IMR-90 (cell line): Measurements from ENCODE around the gene ARID5A. TPM values are rescaled to one million over a fixed set of nuclear protein-coding genes. Genes with fewer than 3 reads are reported as not detected.

Source experiments
- ATAC-seq: fragments of 200-7000 bp; cut with Tn5 transposase; 2 replicates; pipeline ENCODE4 v1.9.1; 2020; ENCODE audit warnings: low read depth, mild to moderate bottlenecking, moderate library complexity
- BruUV-seq: library from RNA; stranded (reverse); fragments of 400-500 nt; replicated peaks from 2 replicates; lab custom pipeline; 2021; lab: Mats Ljungman, UMichigan
- CTCF ChIA-PET: fragments of 300-600 bp; formaldehyde crosslinking; extraction: SDS; loops from one replicate; lab custom pipeline; 2021; ENCODE audit warnings: antibody characterized with exemption; lab: Yijun Ruan, JAX
- POLR2A ChIA-PET: fragments of 300-600 bp; sonication (Branson Sonifier 250); formaldehyde crosslinking; loops from one replicate; lab custom pipeline; 2022; ENCODE audit warnings: antibody characterized with exemption; ENCODE audit not compliant: unreplicated experiment; lab: Charles Lee
- DNase-seq: peaks from one replicate; pipeline ENCODE4 v3.0.0; 2013
- H2AFZ ChIP-seq: replicated peaks from 2 replicates; pipeline ENCODE3; 2013; ENCODE audit warnings: low read length, mild to moderate bottlenecking; ENCODE audit not compliant: poor library complexity
- H2AK5ac ChIP-seq: 2 replicates; pipeline ENCODE4 v1.6.1; 2013; ENCODE audit warnings: low read depth, low read length, inconsistent platforms
- H2AK9ac ChIP-seq: replicated peaks from 2 replicates; pipeline ENCODE3; 2013; ENCODE audit warnings: mild to moderate bottlenecking, low read depth, low read length, moderate library complexity; ENCODE audit not compliant: poor library complexity
- H2BK120ac ChIP-seq: 2 replicates; pipeline ENCODE4 v1.6.1; 2013; ENCODE audit warnings: low read depth, low read length, inconsistent platforms
- H2BK15ac ChIP-seq: 3 replicates; pipeline ENCODE4 v1.6.1; 2013; ENCODE audit warnings: low read depth, low read length, inconsistent platforms
- H2BK20ac ChIP-seq: 2 replicates; pipeline ENCODE4 v1.6.1; 2013; ENCODE audit warnings: low read depth, mild to moderate bottlenecking, inconsistent platforms, low read length, moderate library complexity
- H2BK5ac ChIP-seq: 2 replicates; pipeline ENCODE4 v1.6.1; 2013; ENCODE audit warnings: mild to moderate bottlenecking, low read depth, low read length, inconsistent platforms; ENCODE audit not compliant: poor library complexity, severe bottlenecking
- H3K14ac ChIP-seq: replicated peaks from 2 replicates; pipeline ENCODE4 v1.6.1; 2013; ENCODE audit warnings: low read depth, low read length, inconsistent platforms
- H3K18ac ChIP-seq: 2 replicates; pipeline ENCODE4 v1.6.1; 2013; ENCODE audit warnings: low read depth, low read length, control low read depth
- H3K23ac ChIP-seq: 2 replicates; pipeline ENCODE4 v1.6.1; 2013; ENCODE audit warnings: low read depth, low read length, inconsistent platforms
- H3K27ac ChIP-seq: 2 replicates; pipeline ENCODE4 v1.5.1; 2013; ENCODE audit warnings: mild to moderate bottlenecking, control low read depth, low read length; ENCODE audit not compliant: insufficient read depth
- H3K27me3 ChIP-seq: 2 replicates; pipeline ENCODE4 v1.6.1; 2013; ENCODE audit warnings: low read length; ENCODE audit not compliant: control insufficient read depth, insufficient read depth
- H3K36me3 ChIP-seq: 2 replicates; pipeline ENCODE4 v1.6.1; 2013; ENCODE audit warnings: low read length, mixed read lengths; ENCODE audit not compliant: control insufficient read depth, insufficient read depth
- H3K4ac ChIP-seq: 2 replicates; pipeline ENCODE4 v1.6.1; 2013; ENCODE audit warnings: low read depth, low read length, inconsistent platforms
- H3K4me1 ChIP-seq: 2 replicates; pipeline ENCODE4 v1.6.1; 2013; ENCODE audit warnings: low read length, mixed read lengths; ENCODE audit not compliant: control insufficient read depth, insufficient read depth
- H3K4me2 ChIP-seq: 2 replicates; pipeline ENCODE4 v1.6.1; 2013; ENCODE audit warnings: low read depth, mild to moderate bottlenecking, control low read depth, low read length, moderate library complexity
- H3K4me3 ChIP-seq: 2 replicates; pipeline ENCODE4 v1.5.1; 2013; ENCODE audit warnings: low read depth, mild to moderate bottlenecking, control low read depth, low read length, moderate library complexity; ENCODE audit not compliant: insufficient read depth
- H3K56ac ChIP-seq: 2 replicates; pipeline ENCODE4 v1.6.1; 2013; ENCODE audit warnings: low read length, inconsistent platforms; ENCODE audit not compliant: insufficient read depth; ENCODE audit errors: extremely low read depth
- H3K79me1 ChIP-seq, 2 experiments: 2 replicates each; pipeline ENCODE4 v1.6.1; 2013; ENCODE audit warnings: low read length in 2 of 2, inconsistent platforms in 1 of 2, low read depth in 1 of 2
- H3K9ac ChIP-seq: 2 replicates; pipeline ENCODE4 v1.6.1; 2013; ENCODE audit warnings: low read depth, low read length, control low read depth
- H3K9me1 ChIP-seq: 2 replicates; pipeline ENCODE4 v1.6.1; 2013; ENCODE audit warnings: low read length, inconsistent platforms; ENCODE audit not compliant: insufficient read depth
- H3K9me3 ChIP-seq: 2 replicates; pipeline ENCODE4 v1.6.1; 2013; ENCODE audit warnings: low read length; ENCODE audit not compliant: control insufficient read depth, insufficient read depth
- H4K20me1 ChIP-seq: 2 replicates; pipeline ENCODE4 v1.6.1; 2013; ENCODE audit warnings: low read length, inconsistent platforms; ENCODE audit not compliant: insufficient read depth
- H4K5ac ChIP-seq: 2 replicates; pipeline ENCODE4 v1.6.1; 2013; ENCODE audit warnings: mild to moderate bottlenecking, low read depth, low read length, control low read depth
- H4K8ac ChIP-seq, 2 experiments: 2 replicates each; pipeline ENCODE4 v1.6.1; 2013; ENCODE audit warnings: low read depth in 2 of 2, low read length in 2 of 2, control low read depth in 1 of 2, inconsistent platforms in 1 of 2
- H4K91ac ChIP-seq: 2 replicates; pipeline ENCODE4 v1.6.1; 2013; ENCODE audit warnings: low read depth, low read length, inconsistent platforms; ENCODE audit not compliant: insufficient read depth
- BHLHE40 ChIP-seq: fragments of 150-350 bp; IDR thresholded peaks from 2 replicates; pipeline ENCODE4 v1.6.1; 2016; ENCODE audit warnings: mild to moderate bottlenecking, low read depth, low read length
- CEBPB ChIP-seq: IDR thresholded peaks from 2 replicates; pipeline ENCODE4 v1.6.1; 2012; ENCODE audit warnings: low read depth, low read length, improper control_type of control experiment
- CHD1 ChIP-seq: IDR thresholded peaks from 2 replicates; pipeline ENCODE4 v1.6.1; 2012; ENCODE audit warnings: low read depth, low read length, improper control_type of control experiment
- FOS ChIP-seq: fragments of 150-350 bp; IDR thresholded peaks from 2 replicates; pipeline ENCODE4 v1.6.1; 2016; ENCODE audit warnings: low read depth, low read length
- MAFK ChIP-seq: IDR thresholded peaks from 2 replicates; pipeline ENCODE4 v1.6.1; 2012; ENCODE audit warnings: low read depth, low read length, improper control_type of control experiment
- MAZ ChIP-seq: IDR thresholded peaks from 2 replicates; pipeline ENCODE4 v1.6.1; 2012; ENCODE audit warnings: low read depth, mild to moderate bottlenecking, low read length, improper control_type of control experiment, moderate library complexity, borderline replicate concordance
- MXI1 ChIP-seq: IDR thresholded peaks from 2 replicates; pipeline ENCODE4 v1.6.1; 2012; ENCODE audit warnings: low read depth, mild to moderate bottlenecking, low read length, moderate library complexity, borderline replicate concordance
- NFE2L2 ChIP-seq: fragments of 150-350 bp; IDR thresholded peaks from 2 replicates; pipeline ENCODE4 v1.6.1; 2016; ENCODE audit warnings: low read depth, mild to moderate bottlenecking, low read length
- POLR2A ChIP-seq: IDR thresholded peaks from 2 replicates; pipeline ENCODE4 v1.6.1; 2012; ENCODE audit warnings: mild to moderate bottlenecking, low read depth, low read length
- RAD21 ChIP-seq: IDR thresholded peaks from 2 replicates; pipeline ENCODE4 v1.6.1; 2012; ENCODE audit warnings: low read length, improper control_type of control experiment
- RCOR1 ChIP-seq: IDR thresholded peaks from 2 replicates; pipeline ENCODE4 v1.6.1; 2012; ENCODE audit warnings: mild to moderate bottlenecking, low read length, improper control_type of control experiment; ENCODE audit not compliant: insufficient replicate concordance
- RFX5 ChIP-seq: IDR thresholded peaks from 2 replicates; pipeline ENCODE4 v1.8.0; 2012; ENCODE audit warnings: low read depth, mild to moderate bottlenecking, low read length, moderate library complexity
- SMC3 ChIP-seq: fragments of 150-350 bp; IDR thresholded peaks from 2 replicates; pipeline ENCODE4 v1.6.1; 2016; ENCODE audit warnings: low read depth, mild to moderate bottlenecking, antibody characterized with exemption, low read length, moderate library complexity
- WGBS, 2 experiments: methylation state at CpG; one replicate each; pipeline versions ENCODE4 v1.1.5 to v1.1.7; 2013; ENCODE audit warnings: missing lambda C conversion rate in 2 of 2; ENCODE audit not compliant: insufficient read length in 1 of 2; ENCODE audit errors: extremely low coverage in 2 of 2; 5-methylcytosine and 5-hydroxymethylcytosine counted together
- dilution Hi-C: fragments of 300-500 bp; cut with HindIII; formaldehyde crosslinking; loops from one replicate; pipeline ENCODE4 v1.14.3; 2018; ENCODE audit warnings: low sequenced_read_pairs; ENCODE audit not compliant: unreplicated experiment
- in situ Hi-C: fragments of 300-500 bp; cut with MboI; formaldehyde crosslinking; loops from 3 replicates; pipeline ENCODE4 v1.14.3; 2019; ENCODE audit warnings: low sequenced_read_pairs, inconsistent platforms, mixed read lengths
- intact Hi-C: fragments of 100-400 bp; cut with micrococcal nuclease; formaldehyde crosslinking; loops from 2 replicates; pipeline ENCODE4 v1.10.0; 2022
- polyA plus RNA-seq, 3 experiments: library from polyadenylated mRNA; depleted of rRNA; stranded (reverse); fragments of >200 nt; gene quantifications; 2 replicates each; pipeline ENCODE4 v1.2.3, GENCODE V29; 2012; ENCODE audit warnings: low replicate concordance in 1 of 3
- total RNA-seq: library from RNA; depleted of rRNA; stranded (reverse); fragments of >200 nt; gene quantifications from 2 replicates; pipeline ENCODE4 v1.2.3, GENCODE V29; 2012
- TF ChIP-seq, protein P1 (sequence below): conservative IDR thresholded peaks from 2 replicates; pipeline ENCODE4 v1.5.1; 2012; ENCODE audit warnings: mild to moderate bottlenecking, low read depth, low read length, improper control_type of control experiment
- TF ChIP-seq, protein P2 (sequence below): fragments of 150-350 bp; IDR thresholded peaks from 2 replicates; pipeline ENCODE4 v1.6.1; 2016; ENCODE audit warnings: low read depth, mild to moderate bottlenecking, low read length, moderate library complexity, borderline replicate concordance
- TF ChIP-seq, protein P3 (sequence below): fragments of 150-350 bp; IDR thresholded peaks from 2 replicates; pipeline ENCODE4 v1.6.1; 2017; ENCODE audit warnings: mild to moderate bottlenecking, antibody characterized with exemption, low read length, low read depth

The ARID5A gene
- total and polyA plus RNA-seq, 2 of the 4 experiments (the other 2 are of a cell fraction), result 2.3 to 6.7 TPM

DNA sequence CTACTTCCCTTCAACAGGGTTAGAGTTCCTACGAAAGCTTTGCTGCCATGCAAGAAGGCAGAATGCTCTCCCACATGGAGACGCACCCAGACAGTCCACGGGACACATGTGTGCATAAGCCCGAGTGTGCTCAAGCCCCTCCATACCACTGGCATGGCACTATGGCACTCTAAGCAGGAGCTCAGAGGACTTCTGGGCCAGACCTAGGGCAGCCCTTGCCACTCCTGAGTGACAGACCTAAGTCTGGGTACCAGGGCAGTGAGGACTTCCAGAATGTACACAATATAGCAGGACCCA is 11.4 kb upstream of the ARID5A start:
- dilution Hi-C loops, result no loop called here
- Histone ChIP-seq H4K8ac (no peak overlapping the region), H3K23ac (no peak overlapping the region), H4K91ac (no peak overlapping the region), H3K56ac (no peak overlapping the region), H3K4ac (no peak overlapping the region), H3K27ac (no peak overlapping the region), H2AFZ (no peak overlapping the region), H3K9me1 (no peaks in the 10 kb centered on the region; the same call in 1 of the 2 replicates), H3K79me1 (no peaks in the 10 kb centered on the region), H4K5ac (no peak overlapping the region), H3K27me3 (peaks cover 31% of the 10 kb centered on the region), H3K4me3 (no peak overlapping the region), H2AK5ac (no peak overlapping the region), H3K4me1 (peaks cover 11% of the 10 kb centered on the region), H2BK20ac (no peak overlapping the region), H3K18ac (no peak overlapping the region), H3K9me3 (no peaks in the 10 kb centered on the region), H3K4me2 (no peak overlapping the region), H2BK15ac (no peak overlapping the region), H2AK9ac (no peak overlapping the region), H3K14ac (no peak overlapping the region), H4K20me1 (no peaks in the 10 kb centered on the region), H3K9ac (no peak overlapping the region), H2BK5ac (no peak overlapping the region), H2BK120ac (no peak overlapping the region), H3K36me3 (no peaks in the 10 kb centered on the region)
- POLR2A ChIA-PET, result no interaction called here
- DNase-seq, result no peak
- intact Hi-C loops, result no loop called here
- ATAC-seq, result no peak
- in situ Hi-C loops, result no loop called here
- WGBS, 2 experiments, result 92% methylated on average over 4 of the region's 4 CpGs; no CpG with 5 or more reads in 1 of the 2 experiments
- CTCF ChIA-PET, result no interaction called here
- TF ChIP-seq, protein P1, sequence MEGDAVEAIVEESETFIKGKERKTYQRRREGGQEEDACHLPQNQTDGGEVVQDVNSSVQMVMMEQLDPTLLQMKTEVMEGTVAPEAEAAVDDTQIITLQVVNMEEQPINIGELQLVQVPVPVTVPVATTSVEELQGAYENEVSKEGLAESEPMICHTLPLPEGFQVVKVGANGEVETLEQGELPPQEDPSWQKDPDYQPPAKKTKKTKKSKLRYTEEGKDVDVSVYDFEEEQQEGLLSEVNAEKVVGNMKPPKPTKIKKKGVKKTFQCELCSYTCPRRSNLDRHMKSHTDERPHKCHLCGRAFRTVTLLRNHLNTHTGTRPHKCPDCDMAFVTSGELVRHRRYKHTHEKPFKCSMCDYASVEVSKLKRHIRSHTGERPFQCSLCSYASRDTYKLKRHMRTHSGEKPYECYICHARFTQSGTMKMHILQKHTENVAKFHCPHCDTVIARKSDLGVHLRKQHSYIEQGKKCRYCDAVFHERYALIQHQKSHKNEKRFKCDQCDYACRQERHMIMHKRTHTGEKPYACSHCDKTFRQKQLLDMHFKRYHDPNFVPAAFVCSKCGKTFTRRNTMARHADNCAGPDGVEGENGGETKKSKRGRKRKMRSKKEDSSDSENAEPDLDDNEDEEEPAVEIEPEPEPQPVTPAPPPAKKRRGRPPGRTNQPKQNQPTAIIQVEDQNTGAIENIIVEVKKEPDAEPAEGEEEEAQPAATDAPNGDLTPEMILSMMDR, result no peak
- TF ChIP-seq MAZ (no peak), NFE2L2 (no peak), SMC3 (no peak), BHLHE40 (no peak), FOS (no peak), RAD21 (no peak), POLR2A (no peak), MAFK (no peak), MXI1 (no peak), CEBPB (no peak), CHD1 (no peak), RCOR1 (no peak), RFX5 (no peak)
- TF ChIP-seq, protein P2, sequence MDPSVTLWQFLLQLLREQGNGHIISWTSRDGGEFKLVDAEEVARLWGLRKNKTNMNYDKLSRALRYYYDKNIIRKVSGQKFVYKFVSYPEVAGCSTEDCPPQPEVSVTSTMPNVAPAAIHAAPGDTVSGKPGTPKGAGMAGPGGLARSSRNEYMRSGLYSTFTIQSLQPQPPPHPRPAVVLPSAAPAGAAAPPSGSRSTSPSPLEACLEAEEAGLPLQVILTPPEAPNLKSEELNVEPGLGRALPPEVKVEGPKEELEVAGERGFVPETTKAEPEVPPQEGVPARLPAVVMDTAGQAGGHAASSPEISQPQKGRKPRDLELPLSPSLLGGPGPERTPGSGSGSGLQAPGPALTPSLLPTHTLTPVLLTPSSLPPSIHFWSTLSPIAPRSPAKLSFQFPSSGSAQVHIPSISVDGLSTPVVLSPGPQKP, result no peak
- TF ChIP-seq, protein P3, sequence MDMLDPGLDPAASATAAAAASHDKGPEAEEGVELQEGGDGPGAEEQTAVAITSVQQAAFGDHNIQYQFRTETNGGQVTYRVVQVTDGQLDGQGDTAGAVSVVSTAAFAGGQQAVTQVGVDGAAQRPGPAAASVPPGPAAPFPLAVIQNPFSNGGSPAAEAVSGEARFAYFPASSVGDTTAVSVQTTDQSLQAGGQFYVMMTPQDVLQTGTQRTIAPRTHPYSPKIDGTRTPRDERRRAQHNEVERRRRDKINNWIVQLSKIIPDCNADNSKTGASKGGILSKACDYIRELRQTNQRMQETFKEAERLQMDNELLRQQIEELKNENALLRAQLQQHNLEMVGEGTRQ, result no peak
- no TSS peak for BruUV-seq
